GM21717 (cell line): ENCODE data around the gene ZBTB38.

Experiments used
- ATAC-seq: cut with Tn5 transposase; IDR thresholded peaks from one replicate; pipeline ENCODE4 v1.9.1; 2021; ENCODE audit warnings: mild to moderate bottlenecking, moderate library complexity; ENCODE audit not compliant: unreplicated experiment

Gene ZBTB38

DNA sequence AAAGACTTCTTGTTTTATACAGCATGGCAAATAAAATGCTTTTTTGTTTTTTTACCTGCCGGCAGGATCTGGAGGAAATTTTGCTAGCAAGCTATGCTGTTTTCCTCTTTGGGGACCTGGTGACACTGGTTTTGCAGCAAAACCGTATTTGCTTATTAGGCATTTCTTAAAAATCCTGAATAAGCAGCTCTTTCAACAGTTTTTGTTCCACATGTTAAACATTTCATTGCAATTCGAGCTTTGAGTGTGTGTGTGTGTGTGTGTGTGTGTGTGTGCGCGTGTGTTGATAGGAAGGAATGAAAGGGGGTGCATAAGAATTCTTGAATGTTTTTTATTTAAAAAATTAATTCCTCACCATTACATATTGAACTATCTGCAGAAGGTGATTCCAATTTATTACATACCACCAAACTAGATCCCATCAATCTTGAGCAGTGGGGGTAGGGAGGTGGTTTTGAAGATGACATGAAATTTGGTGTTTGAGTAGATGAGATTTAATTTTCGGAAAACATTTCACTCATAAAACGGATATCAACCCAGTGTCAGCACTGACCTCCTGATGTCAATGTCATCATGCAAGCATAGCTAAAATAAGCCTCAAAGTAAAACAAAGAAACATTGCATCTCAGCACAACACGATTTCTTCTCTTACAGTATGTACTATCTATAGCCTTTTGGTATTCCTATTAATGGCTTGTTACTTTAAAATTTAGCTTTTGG lies 17.3 kb downstream of the ZBTB38 start:
- ATAC-seq, result no peak

DNA sequence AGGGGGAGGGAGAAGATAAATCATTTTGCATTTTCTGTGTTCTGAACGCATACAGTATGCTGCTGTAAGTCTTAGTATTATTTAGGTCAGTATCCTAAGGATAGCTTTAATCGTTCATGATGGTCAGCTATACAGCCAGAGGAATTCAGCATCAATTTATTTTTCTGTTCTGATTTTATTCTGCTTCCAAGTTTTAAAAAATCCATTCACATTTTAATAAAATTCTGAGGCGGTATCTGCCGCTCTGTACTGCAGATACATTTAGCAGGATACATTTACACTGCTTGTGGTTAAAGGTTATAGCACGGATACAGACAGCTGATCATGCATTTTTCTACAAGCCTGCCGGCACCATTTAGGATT lies 17.8 kb downstream of the ZBTB38 start:
- ATAC-seq, result no peak

DNA sequence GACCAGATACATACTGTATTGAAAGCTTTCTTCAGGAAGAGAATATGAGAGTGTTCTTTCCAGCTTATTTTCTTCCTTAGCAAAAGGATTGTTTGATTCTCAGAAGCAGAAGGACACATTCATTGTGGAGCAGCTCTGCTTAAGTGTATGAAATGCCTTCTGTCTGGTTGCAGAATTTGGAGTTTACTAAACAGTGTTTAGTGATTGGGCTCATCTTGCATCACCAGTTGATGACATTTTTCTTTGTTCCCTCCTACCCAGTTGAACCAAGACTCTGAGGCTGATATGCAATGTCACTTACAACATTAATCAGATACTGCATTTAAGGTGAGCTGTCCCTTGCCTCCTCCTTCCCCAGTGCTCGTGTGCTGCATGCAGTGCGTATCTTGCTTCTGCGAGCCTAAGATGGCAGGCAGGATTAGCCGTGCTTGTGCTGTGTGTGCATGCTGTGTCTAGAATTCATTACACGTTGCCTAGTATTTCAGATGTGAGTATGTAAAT lies 18.4 kb downstream of the ZBTB38 start:
- peak; percentile 48 for ATAC-seq

DNA sequence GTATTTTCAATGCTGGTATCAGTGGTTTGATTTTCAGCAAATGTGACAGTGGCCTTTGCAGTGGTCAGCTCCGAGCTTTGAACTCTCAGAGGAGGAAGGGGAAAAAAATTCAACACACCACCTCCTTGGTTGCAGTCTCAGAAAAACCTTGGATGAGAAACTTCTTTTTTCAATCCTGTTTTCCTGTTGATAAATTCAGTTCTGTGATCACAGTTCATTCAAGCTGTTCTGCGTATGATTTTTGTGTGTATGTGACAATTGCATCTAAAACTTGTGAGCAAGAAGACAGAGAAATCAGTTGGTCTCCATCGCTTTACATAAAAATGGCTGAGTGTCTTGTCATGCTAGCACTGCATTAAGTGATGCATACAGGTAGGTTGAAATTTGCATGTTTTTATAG lies 19.2 kb downstream of the ZBTB38 start:
- no peak for ATAC-seq

DNA sequence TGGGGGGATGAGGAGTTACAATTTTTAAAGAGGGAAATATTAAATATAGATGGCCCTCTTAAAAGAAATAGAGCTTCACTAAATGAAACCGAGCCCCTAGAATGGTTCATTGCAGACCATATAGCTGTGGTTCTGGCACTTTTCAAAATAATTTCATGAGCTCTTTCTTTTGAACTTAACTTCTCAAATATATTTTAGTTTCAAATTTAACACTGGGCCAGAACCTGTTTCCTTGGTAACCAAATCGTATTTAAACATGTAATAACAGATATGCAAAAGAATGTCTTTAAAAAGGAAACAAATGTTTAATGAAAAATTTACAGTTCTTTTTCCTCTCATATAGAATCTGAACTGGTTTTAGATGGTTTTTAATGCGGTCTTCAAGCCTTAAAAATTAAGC lies 20.1 kb downstream of the ZBTB38 start:
- ATAC-seq, result no peak

DNA sequence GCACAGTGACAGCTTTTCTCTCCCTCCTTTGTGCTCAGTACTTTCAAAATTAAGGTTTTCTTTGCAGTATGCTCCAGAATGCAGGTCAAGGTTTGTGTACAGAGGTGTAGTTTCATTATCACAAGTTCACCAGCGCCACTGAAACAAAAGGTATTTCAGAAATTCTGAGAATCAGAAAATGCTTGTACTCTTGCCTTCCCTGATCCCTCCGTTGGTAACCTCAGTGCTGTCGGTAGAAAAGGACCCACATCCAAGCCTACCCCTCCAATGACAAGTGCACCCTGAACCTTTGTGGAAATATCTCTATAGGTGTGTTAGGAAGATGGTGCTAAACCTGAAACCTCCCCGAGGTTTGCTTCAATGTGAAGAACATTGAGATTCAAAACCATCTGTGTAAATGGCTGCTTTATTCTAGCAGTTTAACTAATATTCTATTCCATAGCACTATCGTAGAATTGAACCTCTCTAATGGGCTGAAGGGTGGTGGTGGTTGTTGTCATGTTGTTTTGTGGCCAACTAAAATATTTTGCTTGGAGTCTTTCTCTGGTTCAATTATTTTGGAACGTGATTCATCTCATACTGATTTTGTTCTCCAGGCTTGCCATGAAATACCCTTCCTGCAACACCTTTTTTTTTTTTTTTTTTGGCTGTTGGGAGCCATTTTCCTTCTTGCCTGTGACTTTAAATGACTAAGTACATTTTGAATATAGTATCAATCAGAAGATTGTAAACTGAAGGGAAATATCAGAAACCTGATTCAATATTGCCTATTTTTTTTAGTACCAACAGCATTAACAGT lies 20.7 kb downstream of the ZBTB38 start:
- no peak for ATAC-seq

DNA sequence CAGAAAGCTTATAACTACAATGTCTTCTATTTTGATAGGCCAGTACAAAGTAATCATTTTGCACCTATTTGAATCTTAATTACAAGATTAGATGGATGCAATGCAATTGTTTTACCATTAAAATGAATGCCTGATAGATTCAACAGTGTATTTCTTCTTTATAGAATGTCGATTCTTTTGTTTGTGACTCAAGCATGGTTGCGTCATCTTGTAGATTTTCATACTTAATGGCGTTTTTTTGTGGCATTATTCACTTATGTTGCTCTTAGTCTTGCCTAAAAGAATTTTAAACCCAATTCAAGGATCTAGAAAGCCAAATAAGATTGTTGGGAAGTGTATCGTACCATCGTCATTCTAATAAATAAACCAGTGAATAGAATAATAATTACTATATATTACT lies 21.4 kb downstream of the ZBTB38 start:
- no peak for ATAC-seq

DNA sequence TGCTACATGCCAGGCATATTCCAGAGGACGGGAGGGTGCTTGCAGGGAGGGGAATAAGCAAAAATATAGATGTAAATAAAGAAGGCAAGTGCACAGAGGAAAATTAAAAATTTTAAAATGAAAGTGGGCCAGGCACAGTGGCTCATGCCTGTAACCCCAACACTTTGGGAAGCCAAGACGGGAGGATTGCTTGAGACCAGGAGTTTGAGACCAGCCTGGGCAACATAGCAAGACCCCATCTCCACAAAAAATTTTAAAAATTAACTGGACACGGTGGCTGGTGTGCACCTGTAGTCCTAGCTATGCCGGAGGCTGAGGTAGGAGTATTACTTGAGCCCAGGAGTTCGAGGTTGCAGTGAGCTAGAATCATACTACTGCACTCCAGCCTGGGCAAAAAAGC lies 22.4 kb downstream of the ZBTB38 start:
- no peak for ATAC-seq

DNA sequence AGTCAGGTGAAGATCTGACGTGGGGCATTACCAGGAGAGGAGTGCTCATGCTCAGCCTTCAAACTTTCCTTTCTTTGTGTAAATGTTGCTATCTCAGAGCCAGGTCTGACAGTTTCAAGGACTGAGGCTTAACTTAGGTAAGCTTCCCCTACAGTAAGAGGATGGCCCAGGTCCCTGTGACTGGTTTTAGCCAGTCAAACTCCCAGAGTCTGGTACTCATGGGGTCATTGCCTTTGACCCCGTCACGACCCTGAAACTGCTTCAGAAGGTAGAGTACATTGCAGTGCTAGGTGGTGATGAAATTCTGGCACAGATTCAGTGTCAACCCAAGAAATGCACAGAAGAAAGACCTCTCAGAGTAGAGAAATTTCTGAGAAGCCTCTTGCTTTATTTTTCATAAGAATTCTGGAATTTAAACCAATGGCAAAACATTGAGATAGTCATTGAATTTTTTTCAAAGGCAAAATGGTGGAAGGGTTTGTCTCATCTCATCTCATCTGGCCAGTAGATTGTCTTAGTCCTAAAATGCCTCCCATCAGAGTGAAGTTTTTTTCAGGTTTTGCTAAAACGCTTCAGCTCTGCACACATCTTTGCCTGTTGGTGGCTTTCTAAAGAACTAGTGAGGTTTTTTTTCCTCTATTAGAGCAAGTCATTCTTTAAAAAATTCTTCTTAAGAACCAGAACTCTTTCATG lies 23.1 kb downstream of the ZBTB38 start:
- no peak for ATAC-seq

DNA sequence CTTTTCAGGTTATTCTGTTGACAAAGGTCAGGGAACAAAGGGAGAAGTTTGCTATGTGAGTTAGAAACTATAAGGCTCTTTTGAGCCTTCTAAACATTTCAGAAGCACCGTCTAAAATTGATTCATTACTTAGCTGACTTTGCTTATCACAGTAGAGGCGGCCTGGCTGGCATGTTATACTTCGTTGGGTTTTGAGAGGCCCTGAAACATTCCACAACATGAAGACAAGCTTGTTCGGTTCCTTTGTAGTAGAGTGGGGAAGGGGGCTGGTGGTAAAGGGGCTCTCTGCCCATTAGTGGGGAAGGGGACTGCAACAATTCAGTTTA lies 23.6 kb downstream of the ZBTB38 start:
- ATAC-seq, result no peak

DNA sequence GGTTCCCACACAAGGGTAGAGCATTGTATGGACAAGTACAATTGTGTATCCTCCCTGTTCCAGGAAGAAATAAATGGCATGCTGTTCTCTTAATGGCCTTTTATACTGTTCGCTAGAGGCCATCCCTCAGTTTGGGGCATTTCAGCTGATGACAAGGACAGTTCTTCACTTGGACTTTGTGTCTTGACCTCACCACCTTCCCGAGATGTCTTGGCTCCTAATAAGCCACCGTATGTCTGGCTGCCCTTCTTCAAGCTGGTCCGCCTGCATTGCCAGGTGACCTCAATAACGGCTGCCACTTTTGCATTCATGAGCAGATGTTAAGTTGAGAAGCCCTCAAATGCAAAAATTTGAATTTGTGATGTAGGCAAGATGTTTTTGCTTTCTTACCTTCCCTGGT lies 24.1 kb downstream of the ZBTB38 start:
- no peak for ATAC-seq

DNA sequence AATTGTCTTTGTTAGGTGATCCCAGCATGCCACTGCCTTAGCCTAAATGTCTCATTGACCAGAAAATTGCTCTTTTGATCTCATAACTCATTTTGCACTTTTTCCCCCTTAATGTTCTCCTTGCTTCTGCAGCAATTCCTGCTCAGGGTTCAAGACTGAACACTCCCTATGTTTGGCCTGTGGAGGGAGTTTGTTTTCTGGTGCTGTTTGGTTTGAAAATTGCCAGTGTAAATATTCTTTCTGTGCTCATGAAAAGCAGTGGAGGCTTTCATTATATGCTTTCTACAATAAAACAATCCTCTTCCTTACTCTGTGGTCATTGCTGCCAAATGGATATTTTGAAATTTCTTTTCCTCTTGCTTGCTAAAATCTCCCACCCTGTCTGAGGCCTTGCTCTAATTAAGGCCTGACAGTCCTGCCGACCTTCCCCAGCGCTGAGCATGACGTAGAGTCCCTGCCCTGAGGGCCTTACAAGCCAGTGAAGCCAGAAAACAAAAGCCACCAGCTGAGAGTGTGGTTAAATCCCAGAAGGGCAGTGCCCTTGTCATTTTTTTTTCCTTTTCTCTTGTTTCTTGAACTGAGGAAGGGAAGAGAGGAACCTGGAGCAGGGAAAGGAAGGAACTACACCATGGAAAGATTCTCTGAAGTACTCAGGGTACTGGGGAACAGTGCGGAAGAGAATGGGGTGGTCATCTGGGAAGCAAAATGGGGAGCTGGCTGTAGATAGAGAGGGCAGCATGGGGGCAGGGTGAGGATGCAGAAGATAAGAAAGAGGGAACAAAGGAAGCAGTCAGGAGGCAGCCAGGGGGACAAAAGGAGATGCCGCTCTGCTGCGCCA lies 24.8 kb downstream of the ZBTB38 start:
- no peak for ATAC-seq

DNA sequence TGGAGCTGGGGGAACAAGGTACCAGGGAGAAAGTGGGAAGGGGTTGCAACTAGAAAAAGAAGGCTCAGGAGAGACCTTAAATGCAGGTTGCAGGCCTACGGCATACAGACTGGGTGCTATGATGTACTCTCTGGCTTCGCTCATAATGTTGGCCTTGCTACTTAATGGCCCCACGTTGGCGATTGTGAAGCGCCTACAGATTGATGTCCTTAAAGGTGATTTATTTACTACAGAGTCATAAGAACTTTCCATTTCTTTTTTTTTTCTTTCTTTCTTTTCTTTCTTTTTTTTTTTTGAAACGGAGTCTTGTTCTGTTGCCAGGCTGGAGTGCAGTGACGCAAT lies 25.4 kb downstream of the ZBTB38 start:
- ATAC-seq, result no peak

DNA sequence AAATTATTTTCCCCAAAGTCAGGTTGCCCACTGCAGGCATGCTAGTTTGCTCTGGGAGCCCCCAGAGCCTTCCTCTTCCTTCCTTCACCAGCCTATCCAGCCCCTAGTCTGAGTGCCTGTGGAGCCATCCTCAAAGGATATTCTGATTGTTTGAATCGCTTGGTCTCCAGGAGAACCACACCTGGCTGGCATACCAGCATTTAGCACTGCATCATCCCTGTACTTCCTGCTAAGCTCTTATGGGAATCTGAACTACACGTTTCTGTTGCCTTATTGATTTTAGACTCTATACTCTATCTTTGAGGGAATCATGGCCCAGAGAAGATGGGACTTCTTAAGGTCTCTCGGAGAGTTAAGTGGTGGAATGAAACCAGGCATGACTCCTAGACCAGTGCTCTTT lies 26.3 kb downstream of the ZBTB38 start:
- no peak for ATAC-seq

DNA sequence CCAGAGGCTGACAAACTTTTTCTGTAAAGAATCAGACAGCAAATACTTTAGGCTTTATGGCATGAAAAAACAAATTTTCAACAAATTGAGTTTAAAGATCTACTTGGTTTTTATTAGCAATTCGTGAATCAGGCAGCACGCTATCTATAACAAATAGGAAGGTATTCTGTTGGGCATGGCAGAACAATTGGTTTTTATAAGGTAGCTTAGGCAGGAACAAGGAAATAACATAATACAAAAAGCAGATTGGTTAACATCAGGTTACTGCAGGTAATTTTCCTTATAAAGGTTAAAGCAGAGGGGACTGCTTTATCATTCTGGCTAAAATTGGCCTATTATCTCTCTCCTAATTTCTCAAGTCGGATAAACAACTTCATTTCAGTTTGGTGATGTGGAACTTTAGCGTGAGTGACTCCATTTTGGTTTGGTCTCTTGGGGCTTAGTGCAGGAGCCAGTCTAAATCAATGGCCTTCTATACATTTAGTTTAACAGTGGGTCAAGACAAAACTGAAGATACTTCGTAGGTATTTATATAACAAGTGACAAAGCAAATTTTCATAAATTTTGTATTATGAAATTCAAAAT lies 26.8 kb downstream of the ZBTB38 start:
- ATAC-seq, result no peak

DNA sequence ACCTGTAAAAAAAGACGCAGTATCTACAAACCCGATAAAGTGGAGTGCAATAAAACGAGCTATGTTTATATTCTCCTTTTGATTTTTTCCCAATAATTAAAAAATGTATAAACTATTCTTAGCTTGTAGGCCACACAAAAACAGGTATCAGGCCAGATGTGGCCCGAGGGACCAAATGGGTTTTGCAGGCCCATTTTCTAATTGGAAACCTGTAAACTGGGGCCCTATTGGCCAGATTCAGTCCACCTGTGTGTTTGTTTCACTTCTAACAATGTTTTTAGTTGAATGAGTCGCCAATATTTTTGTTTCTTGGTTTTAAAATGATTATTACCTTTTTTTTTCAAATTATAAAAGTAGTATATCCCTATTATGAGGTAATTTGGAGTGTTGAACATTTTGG lies 29.7 kb downstream of the ZBTB38 start:
- no peak for ATAC-seq

DNA sequence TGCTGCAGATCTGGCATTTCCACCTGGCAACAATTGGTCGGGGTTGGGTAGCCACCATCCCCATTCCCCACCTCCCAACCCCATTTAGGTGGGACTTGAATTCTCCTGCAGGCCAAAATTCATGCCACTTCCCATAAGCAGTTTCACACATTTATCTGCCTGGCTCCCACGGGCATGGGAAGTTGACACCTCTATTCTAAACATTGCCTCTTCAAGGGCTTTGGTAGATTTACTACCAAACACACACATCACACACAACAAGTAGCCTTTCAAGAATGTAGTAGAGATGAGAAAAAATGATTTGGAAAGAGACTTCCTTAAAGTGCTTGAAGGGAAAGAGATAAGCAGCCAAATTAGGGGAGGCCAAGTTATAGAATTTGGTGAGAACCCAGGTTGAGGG lies 30.9 kb downstream of the ZBTB38 start:
- ATAC-seq, result no peak

DNA sequence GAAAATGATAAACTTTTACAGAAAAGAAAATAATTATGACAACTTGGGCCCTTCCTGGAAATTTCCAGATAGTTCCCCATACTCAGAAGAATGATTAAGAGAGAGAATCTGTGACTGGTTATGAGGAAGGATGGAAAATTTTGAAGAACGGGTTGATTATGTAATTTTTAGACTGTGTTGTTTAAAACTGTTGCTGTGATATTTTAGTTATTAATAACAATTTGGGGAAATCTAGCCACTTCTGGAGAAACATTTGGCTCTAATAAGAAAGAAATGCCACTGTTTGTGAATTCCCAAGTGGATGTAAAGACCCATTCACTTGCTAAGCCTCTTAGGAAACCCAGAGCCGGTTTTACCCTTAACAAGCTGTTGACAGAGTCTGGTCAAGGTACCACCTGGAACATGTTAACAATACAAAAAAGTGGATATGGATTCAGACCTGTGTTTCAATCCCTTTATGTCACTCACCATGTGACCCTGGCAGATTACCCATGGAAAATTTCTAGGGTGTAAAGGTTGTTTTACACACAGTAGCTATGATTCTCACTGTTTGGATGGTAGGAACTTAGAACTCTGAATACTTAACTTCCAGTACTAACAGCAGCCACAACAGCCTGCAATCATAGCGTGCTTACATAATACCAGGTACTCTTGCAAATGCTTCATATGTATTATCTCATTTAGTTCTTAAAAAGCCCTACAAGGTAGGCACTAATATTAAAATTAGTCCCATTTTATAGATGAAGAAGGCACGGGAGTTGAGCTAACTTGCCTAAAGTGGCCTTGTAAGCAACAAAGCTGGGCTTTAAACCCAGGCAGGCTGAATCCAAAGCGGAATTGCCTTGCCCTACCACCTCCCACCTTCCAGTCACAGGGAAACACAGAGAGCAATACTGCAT lies 32.0 kb downstream of the ZBTB38 start:
- ATAC-seq, result no peak

DNA sequence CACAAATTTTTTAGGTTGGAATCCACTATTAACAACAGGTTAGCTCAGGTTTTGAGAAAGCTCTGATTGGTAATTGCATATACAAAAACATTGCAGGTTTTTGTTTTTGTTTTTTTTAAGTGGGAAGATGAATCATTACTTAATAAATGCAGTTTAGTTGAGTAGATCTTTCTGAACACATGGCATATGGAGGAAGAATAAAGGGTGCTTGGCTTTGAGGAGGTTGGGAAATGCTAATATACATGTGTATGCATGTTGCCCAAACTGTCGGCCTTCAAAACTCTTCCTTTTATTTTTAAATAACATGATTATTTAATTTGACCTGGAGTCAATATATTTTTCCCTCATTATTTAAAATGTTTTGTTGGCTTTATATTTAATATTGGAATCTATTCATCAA lies 32.8 kb downstream of the ZBTB38 start:
- no peak for ATAC-seq
